Rectal smooth muscle tissue (tissue), 1 donor: ENCODE data around the gene CHST11.

Source experiments
- H3K27ac ChIP-seq: one replicate; pipeline ENCODE4 v1.7.0; 2013; ENCODE audit warnings: low read depth, low read length, inconsistent platforms
- H3K27me3 ChIP-seq: one replicate; pipeline ENCODE4 v1.7.0; 2013; ENCODE audit warnings: low read length; ENCODE audit not compliant: control insufficient read depth, insufficient read depth
- H3K36me3 ChIP-seq: one replicate; pipeline ENCODE4 v1.7.0; 2013; ENCODE audit warnings: low read length; ENCODE audit not compliant: control insufficient read depth, insufficient read depth
- H3K4me1 ChIP-seq: one replicate; pipeline ENCODE4 v1.7.0; 2013; ENCODE audit warnings: low read length; ENCODE audit not compliant: control insufficient read depth, insufficient read depth
- H3K4me3 ChIP-seq: one replicate; pipeline ENCODE4 v1.7.0; 2013; ENCODE audit warnings: low read length
- H3K9ac ChIP-seq: one replicate; pipeline ENCODE4 v1.7.0; 2013; ENCODE audit warnings: low read length

The CHST11 gene

GRCh38 chr12:104703372-104703771 is 246.6 kb downstream of the CHST11 start:
- Histone ChIP-seq H3K36me3 (peaks cover 4% of the 10 kb centered on the region), H3K4me3 (no peak overlapping the region), H3K27me3 (no peaks in the 10 kb centered on the region), H3K9ac (no peak overlapping the region), H3K4me1 (no peaks in the 10 kb centered on the region), H3K27ac (no peak overlapping the region)

DNA sequence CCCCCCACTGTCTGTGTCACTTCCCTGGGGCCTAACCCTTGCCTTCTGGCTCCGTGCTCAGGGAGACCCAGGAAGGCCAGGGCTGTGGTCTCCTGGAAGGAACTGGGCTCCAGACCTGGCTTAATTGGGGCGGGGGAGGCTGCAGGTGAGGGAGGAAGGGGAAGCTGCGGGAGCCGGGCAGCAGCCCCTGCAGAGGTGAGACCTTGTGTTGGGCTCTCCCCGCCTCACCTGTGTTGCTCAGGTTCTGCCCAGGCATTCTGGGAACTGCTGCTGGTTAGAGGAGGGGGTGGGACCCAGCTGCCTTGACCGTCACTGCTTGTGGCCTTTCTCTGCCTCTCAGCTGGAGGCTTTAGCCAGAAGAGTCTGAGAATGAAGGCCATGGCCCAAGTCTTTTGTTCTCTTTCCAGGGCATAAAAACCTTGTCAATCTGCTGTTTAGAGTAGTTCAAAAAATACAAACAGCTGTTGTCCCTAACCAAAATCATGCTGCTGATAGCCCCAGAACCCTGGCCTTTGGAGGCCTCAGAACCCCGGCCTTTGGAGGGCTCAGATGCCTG is 247.6 kb downstream of the CHST11 start:
- Histone ChIP-seq H3K27ac (no peak overlapping the region), H3K9ac (no peak overlapping the region), H3K4me1 (no peaks in the 10 kb centered on the region)

DNA sequence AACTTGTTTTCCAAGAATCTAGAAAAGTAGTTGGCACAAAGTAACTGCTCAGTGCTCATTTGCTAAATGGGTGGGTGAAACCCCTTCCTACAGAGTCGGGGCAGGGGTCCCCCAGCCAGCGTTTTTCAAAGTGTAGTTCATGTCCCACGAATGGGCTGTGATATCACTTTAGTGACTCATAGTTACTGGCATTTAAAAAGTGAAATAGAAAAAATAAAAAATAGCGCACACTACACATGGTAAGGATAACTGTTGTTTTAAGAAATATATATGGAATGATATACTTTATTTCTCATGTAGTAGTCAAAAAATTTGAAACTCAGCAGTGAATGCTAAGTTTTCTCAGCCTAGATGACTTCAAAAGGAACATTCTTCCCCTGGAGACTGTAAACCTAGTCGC is 250.4 kb downstream of the CHST11 start:
- Histone ChIP-seq H3K4me1 (peaks cover 7% of the 10 kb centered on the region), H3K9ac (no peak overlapping the region), H3K27ac (no peak overlapping the region), H3K4me3 (no peak overlapping the region), H3K36me3 (peaks cover 4% of the 10 kb centered on the region), H3K27me3 (no peaks in the 10 kb centered on the region)

More for the DNA sequence above, 247.6 kb downstream of the CHST11 start:
- Histone ChIP-seq H3K27me3 (no peaks in the 10 kb centered on the region), H3K4me3 (no peak overlapping the region), H3K36me3 (peaks cover 4% of the 10 kb centered on the region)

DNA sequence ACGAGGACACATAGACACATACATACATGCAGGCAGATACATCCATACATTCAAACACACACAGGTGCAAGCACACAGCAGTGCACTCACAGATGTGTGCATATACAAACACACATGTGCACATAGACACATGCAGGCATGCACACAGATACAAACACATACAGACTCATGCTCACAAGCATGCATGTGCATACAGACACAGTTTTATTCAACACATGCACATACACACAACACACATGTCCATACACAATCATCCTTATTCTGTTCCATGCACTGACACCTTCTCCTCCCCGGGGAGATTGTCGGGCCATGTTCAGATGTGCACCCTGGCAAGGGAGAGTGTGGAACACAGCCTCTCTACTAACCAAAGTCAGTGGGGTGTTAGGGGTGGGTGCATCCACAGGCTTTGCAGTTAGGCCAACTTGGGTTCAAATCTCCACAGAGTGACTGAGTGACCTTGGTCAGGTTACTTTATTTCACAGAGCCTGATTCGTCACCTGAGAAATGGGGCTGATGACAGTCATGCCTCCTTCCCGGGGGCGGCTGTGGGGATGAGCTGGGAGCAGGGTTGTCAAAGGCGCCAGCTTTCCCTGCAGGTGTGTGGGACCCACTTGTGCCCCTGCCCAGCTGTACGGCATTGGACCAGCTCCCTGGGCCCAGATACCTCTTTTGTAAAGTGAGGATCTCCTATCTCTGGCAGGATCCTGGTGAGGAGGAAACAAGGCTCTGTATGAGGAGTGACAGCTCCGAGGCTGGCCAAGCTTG is 251.2 kb downstream of the CHST11 start:
- H3K4me3 ChIP-seq = no peak overlapping the region

GRCh38 chr12:104708891-104709290 is 252.1 kb downstream of the CHST11 start:
- Histone ChIP-seq H3K4me1 (peaks cover 7% of the 10 kb centered on the region), H3K27ac (no peak overlapping the region), H3K27me3 (no peaks in the 10 kb centered on the region), H3K9ac (no peak overlapping the region), H3K4me3 (no peak overlapping the region), H3K36me3 (no peaks in the 10 kb centered on the region)

More for the DNA sequence above, 251.2 kb downstream of the CHST11 start:
- H3K36me3 ChIP-seq = peaks cover 4% of the 10 kb centered on the region
- H3K4me1 ChIP-seq = peaks cover 7% of the 10 kb centered on the region
- H3K27ac ChIP-seq = no peak overlapping the region
- H3K27me3 ChIP-seq = no peaks in the 10 kb centered on the region
- no peak overlapping the region for H3K9ac ChIP-seq

- H3K4me1 ChIP-seq = peaks cover 7% of the 10 kb centered on the region
- no peak overlapping the region for H3K4me3 ChIP-seq
- no peaks in the 10 kb centered on the region for H3K27me3 ChIP-seq
- no peak overlapping the region for H3K9ac ChIP-seq
- no peaks in the 10 kb centered on the region for H3K36me3 ChIP-seq
- H3K27ac ChIP-seq = no peak overlapping the region
Observed at GRCh38 chr12:104709692-104710435, 253.1 kb downstream of the CHST11 start.

GRCh38 chr12:104710940-104711689 is 254.4 kb downstream of the CHST11 start:
- Histone ChIP-seq H3K36me3 (no peaks in the 10 kb centered on the region), H3K4me1 (peaks cover 7% of the 10 kb centered on the region), H3K27ac (no peak overlapping the region), H3K9ac (no peak overlapping the region), H3K27me3 (no peaks in the 10 kb centered on the region), H3K4me3 (no peak overlapping the region)

- Histone ChIP-seq H3K36me3 (no peaks in the 10 kb centered on the region), H3K9ac (no peak overlapping the region), H3K27ac (no peak overlapping the region), H3K4me1 (peaks cover 7% of the 10 kb centered on the region), H3K4me3 (no peak overlapping the region), H3K27me3 (no peaks in the 10 kb centered on the region)
Observed at GRCh38 chr12:104712477-104712876, 255.7 kb downstream of the CHST11 start.

GRCh38 chr12:104712968-104713367 is 256.2 kb downstream of the CHST11 start:
- Histone ChIP-seq H3K27me3 (no peaks in the 10 kb centered on the region), H3K4me3 (no peak overlapping the region), H3K36me3 (no peaks in the 10 kb centered on the region), H3K27ac (no peak overlapping the region), H3K9ac (no peak overlapping the region), H3K4me1 (peaks cover 7% of the 10 kb centered on the region)

DNA sequence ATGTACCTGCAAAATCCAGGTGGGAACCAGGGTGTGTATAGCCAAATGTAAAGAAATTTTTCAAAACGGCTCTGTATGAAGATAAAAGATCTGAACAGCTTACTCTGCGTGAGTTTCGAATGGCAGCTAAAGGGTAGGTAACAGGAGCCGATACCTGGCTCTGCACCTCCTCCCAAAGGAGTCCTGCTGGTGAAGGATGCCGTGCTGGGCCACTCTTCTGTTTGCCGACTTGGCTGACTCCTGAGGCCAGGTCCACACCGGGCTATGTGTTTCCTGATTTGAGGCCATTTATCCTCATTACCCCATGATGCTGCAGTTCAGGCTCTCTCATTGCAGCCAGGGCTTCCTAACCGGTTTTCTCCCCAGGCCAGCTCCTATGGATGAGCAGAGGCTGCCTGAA is 256.7 kb downstream of the CHST11 start:
- H3K9ac ChIP-seq = no peak overlapping the region
- H3K36me3 ChIP-seq = no peaks in the 10 kb centered on the region
- no peaks in the 10 kb centered on the region for H3K27me3 ChIP-seq
- H3K4me1 ChIP-seq = peaks cover 7% of the 10 kb centered on the region
- no peak overlapping the region for H3K27ac ChIP-seq
- no peak overlapping the region for H3K4me3 ChIP-seq

GRCh38 chr12:104714369-104714768 is 257.6 kb downstream of the CHST11 start:
- H3K27ac ChIP-seq = no peak overlapping the region
- H3K9ac ChIP-seq = no peak overlapping the region
- peaks cover 7% of the 10 kb centered on the region for H3K4me1 ChIP-seq
- H3K27me3 ChIP-seq = no peaks in the 10 kb centered on the region
- H3K36me3 ChIP-seq = no peaks in the 10 kb centered on the region
- H3K4me3 ChIP-seq = no peak overlapping the region

GRCh38 chr12:104716172-104716571 is 259.4 kb downstream of the CHST11 start:
- no peak overlapping the region for H3K4me3 ChIP-seq
- H3K27me3 ChIP-seq = no peaks in the 10 kb centered on the region
- no peak overlapping the region for H3K9ac ChIP-seq
- H3K36me3 ChIP-seq = no peaks in the 10 kb centered on the region
- H3K4me1 ChIP-seq = peaks cover 3% of the 10 kb centered on the region
- no peak overlapping the region for H3K27ac ChIP-seq
